Measurements from ENCODE around the gene ATP5PD. TPM values are rescaled to one million over a fixed set of nuclear protein-coding genes. Genes with fewer than 3 reads are reported as not detected.
"Not testable (repeated sequence)": the region's sequence is repeated elsewhere in the genome, so short reads cannot be mapped to it uniquely, and the experiment has no call there.

Gene ATP5PD
- total RNA-seq, 1 donor from 2014 or later, result 277 TPM

DNA sequence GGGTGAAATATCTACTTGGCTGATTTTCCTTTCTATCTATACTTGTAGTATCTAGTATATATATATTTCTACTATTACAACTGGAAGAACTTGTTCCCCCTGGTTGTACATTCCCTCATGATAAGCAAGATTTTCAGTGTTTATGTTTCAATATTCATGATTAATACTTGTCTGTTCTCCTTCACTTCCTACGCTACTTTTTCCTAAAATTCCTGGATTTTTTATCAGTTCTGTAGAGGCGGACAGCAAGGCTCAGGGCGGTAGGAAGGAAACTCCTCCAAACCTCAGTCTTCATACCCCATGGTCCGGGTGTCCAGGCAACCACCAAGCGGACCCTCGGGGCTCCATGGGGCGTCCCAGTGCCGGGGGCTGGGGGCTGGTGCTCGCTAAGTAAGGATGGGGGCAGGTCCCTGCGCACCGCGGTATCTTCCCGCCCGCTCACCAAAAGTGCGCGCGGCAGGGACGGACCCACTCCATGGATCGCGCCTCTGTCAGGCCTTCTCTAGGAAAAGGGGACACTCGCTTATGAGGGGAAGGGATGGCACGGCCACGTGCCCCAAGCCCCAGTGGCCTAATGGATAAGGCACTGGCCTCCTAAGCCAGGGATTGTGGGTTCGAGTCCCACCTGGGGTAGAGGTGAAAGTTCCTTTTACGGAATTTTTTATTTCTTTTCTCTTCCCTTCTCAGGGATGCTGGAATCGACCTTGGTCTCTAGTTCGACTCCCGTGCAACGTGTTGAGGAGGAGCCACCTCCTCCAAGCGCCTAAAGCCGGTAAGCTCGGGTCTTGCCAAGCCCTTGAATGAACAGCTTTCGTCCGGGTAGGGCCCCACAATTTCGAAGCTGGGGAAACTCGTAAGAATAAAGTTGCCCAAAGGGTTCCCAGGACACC, 13.2 kb downstream of the ATP5PD start:
- no peak for FAIRE-seq
- TF ChIP-seq, protein P1, sequence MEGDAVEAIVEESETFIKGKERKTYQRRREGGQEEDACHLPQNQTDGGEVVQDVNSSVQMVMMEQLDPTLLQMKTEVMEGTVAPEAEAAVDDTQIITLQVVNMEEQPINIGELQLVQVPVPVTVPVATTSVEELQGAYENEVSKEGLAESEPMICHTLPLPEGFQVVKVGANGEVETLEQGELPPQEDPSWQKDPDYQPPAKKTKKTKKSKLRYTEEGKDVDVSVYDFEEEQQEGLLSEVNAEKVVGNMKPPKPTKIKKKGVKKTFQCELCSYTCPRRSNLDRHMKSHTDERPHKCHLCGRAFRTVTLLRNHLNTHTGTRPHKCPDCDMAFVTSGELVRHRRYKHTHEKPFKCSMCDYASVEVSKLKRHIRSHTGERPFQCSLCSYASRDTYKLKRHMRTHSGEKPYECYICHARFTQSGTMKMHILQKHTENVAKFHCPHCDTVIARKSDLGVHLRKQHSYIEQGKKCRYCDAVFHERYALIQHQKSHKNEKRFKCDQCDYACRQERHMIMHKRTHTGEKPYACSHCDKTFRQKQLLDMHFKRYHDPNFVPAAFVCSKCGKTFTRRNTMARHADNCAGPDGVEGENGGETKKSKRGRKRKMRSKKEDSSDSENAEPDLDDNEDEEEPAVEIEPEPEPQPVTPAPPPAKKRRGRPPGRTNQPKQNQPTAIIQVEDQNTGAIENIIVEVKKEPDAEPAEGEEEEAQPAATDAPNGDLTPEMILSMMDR (IDR thresholded peaks at IDR 0.05; ENCODE audit: insufficient read depth, low read length, severe bottlenecking), result peak; percentile 15
- Histone ChIP-seq H3K36me3 (ENCODE audit: control insufficient read depth, insufficient read depth, low read length) (no peaks in the 10 kb centered on the region), H3K27me3 (ENCODE audit: control insufficient read depth, insufficient read depth, low read length) (no peaks in the 10 kb centered on the region), H3K4me3 (ENCODE audit: low read depth, low read length) (peak overlapping the region; percentile 60)
- peak; percentile 81 for DNase-seq (ENCODE audit: low read depth)

DNA sequence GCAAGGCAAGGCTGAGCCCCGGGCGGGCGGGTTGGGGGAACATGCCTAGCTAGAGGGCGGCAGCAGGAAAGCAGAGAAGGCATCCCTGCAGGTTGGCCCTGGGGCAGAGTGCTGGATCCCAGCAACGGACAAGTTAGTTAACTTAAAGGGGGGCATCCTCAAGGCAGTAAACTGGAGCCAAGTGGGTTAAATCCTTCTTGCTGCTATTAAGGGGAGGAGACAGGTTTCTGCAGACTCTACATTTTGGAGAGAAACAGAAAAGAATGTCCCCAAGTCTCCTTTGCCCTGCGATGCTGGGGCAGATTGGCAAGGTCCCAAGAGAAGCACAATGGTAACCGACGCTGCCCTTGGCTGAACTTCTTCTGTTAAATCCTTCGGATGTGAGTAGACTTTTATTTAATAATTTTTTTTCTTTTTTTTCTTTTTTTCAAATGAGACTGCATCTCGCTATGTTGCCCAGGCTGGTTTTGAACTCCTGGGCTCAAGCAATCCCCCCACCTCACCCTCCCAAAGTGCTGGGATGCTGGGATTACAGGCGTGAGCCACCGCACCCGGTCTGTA, 14.0 kb downstream of the ATP5PD start:
- TF ChIP-seq, protein P1 (IDR thresholded peaks at IDR 0.05; ENCODE audit: insufficient read depth, low read length, severe bottlenecking), result no peak
- Histone ChIP-seq H3K27me3 (ENCODE audit: control insufficient read depth, insufficient read depth, low read length) (no peaks in the 10 kb centered on the region), H3K4me3 (ENCODE audit: low read depth, low read length) (no peak overlapping the region), H3K36me3 (ENCODE audit: control insufficient read depth, insufficient read depth, low read length) (no peaks in the 10 kb centered on the region)
- FAIRE-seq (no peak), DNase-seq (ENCODE audit: low read depth) (no peak)

DNA sequence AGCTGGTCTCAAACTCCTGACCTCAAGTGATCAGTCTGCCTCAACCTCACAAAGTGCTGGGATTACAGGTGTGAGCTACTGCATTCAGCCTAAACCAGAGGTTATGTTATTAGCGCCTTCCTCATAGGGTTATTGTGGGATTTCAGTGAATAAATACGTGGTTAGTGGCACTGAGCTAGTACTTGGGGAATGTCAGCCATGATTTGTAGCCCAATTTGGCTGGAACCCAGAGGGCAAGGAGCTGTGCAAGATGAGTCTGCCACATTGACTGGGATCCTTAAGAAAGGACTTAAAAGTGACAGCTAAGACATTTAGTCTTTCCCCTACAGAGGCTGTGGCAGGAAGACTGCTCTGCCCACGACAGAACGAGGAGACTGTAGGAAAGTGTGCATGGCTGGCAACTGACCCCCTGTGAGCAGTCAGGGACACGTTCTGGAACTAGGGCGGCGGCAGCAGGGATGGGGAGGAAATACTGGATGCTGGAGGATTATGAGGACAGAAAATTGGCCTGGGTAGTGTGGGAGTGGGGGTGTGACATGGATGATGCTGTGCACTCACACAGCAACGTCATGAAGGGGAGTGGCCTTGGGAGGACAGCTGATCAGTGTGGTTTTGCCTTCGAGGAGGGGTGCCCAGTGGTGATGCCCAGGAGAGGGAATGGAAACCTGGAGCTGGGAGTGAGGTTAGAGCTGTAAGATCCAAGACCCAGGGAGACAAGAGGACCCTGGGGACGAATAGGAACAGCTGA, 14.6 kb downstream of the ATP5PD start:
- no peak for FAIRE-seq
- Histone ChIP-seq H3K36me3 (ENCODE audit: control insufficient read depth, insufficient read depth, low read length) (no peaks in the 10 kb centered on the region), H3K27me3 (ENCODE audit: control insufficient read depth, insufficient read depth, low read length) (no peaks in the 10 kb centered on the region), H3K4me3 (ENCODE audit: low read depth, low read length) (no peak overlapping the region)
- TF ChIP-seq, protein P1 (IDR thresholded peaks at IDR 0.05; ENCODE audit: insufficient read depth, low read length, severe bottlenecking), result no peak
- peak; percentile 64 for DNase-seq (ENCODE audit: low read depth)

DNA sequence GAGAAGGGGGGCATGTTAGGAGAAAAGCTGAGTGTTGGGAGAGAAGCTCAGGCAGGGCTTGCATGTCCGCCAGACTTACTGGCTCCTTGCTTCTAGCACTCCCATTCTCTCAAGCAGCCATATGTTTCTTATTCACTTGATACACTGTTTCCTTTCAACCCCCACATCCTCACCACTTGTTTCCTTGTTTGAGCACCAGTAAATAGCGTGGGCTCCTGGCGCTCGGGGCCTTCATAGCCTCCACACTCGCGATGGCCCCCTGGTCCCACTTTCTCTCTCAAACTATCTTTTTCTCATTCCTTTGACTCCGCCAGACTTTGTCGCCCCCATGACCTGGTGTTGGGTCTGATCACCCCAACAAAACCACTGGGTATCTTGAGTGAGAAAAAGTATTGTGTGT, 16.6 kb downstream of the ATP5PD start:
- FAIRE-seq, result no peak
- Histone ChIP-seq H3K4me3 (ENCODE audit: low read depth, low read length) (no peak overlapping the region), H3K36me3 (ENCODE audit: control insufficient read depth, insufficient read depth, low read length) (no peaks in the 10 kb centered on the region), H3K27me3 (ENCODE audit: control insufficient read depth, insufficient read depth, low read length) (no peaks in the 10 kb centered on the region)
- DNase-seq (ENCODE audit: low read depth), result no peak
- TF ChIP-seq, protein P1 (IDR thresholded peaks at IDR 0.05; ENCODE audit: insufficient read depth, low read length, severe bottlenecking), result no peak

DNA sequence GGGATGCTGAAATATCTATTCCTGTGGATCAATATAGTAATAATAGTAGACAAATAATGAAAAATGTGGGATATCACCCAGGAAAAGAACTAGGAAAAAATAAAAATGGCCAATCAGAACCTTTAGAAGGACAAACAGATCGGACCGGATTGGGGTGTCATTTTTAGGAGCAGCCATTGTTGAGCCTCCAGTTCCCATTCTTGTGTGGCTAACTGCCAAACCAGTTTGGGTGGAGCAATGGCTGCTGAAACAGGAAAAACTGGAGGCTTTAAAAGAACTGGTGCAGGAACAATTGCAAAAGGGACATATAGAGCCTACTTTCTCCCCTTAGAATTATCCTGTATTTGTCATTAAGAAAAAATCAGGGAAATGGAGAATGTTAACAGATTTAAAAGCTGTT, 20.1 kb downstream of the ATP5PD start:
- peak; percentile 23 for DNase-seq (ENCODE audit: low read depth)
- not testable (repeated sequence) for FAIRE-seq; H3K4me3 ChIP-seq (ENCODE audit: low read depth, low read length); H3K36me3 ChIP-seq (ENCODE audit: control insufficient read depth, insufficient read depth, low read length); H3K27me3 ChIP-seq (ENCODE audit: control insufficient read depth, insufficient read depth, low read length)

GRCh38 chr17:75025398-75025734, 21.4 kb downstream of the ATP5PD start:
- H3K27me3 ChIP-seq (ENCODE audit: control insufficient read depth, insufficient read depth, low read length); H3K4me3 ChIP-seq (ENCODE audit: low read depth, low read length); DNase-seq (ENCODE audit: low read depth); H3K36me3 ChIP-seq (ENCODE audit: control insufficient read depth, insufficient read depth, low read length); FAIRE-seq: not testable (repeated sequence)
